IPS DF 19.7 (cell line): ENCODE results near the gene ASS1.
"Not testable (repeated sequence)": the region's sequence is repeated elsewhere in the genome, so short reads cannot be mapped to it uniquely, and the experiment has no call there.

Source experiments
- DNase-seq: peaks from one replicate; pipeline ENCODE4 v3.0.0-alpha.2; 2013; ENCODE audit warnings: low read depth, low spot score

ASS1 gene

DNA sequence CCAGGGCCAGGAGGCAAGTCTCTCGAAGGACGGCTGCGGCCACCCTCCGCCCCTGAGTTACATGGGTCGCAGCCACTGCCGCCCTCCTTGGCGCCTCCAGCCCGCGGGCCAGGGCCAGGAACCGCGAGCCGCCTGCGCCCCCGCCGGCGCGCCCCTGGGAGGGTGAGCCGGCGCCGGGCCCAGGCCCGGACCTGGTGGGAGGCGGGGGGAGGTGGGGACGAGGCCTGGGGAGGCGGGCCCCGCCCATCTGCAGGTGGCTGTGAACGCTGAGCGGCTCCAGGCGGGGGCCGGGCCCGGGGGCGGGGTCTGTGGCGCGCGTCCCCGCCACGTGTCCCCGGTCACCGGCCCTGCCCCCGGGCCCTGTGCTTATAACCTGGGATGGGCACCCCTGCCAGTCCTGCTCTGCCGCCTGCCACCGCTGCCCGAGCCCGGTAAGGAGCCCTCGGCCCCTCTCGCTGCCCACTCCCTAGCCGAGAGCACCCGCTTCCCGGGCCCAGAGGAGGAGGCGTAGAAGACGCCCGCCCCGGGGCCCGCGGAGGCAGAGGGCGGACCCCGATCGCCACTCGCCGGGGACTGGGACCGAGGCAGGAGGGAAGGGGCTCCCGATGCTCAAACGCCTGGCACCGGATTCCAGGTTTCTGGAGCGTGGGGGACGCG is at the start of gene ASS1:
Gene ASS1 (plus strand): TSS at position 397 of the 657 bp plus-strand sequence. CDS start 7,268 bp downstream, outside the sequence.
- DNase-seq: no peak

DNA sequence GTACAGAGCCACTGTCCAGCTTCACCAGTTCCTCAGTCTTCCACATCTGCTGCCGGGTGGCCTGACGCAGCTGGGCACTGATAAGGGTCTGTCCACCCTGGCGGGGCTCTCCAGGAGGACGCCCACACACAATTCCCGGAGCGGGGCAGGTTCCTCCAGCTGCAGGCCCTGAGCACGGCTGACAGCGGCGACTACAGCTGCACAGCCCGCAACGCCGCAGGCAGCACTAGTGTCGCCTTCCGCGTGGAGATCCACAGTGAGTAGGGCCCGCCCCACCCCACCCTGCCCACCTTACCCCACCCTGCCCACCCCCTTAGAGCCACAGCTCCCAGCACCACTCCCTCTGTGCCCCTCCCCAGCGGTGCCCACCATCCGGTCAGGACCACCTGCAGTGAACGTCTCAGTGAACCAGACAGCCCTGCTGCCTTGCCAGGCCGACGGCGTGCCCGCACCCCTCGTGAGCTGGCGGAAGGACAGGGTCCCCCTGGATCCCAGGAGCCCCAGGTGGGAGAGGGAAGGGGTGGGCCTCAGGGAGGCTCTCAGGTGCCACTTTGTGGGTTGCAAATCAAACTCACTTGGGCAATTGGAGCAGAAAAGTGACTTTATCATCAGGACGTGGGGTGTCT is 48.8 kb upstream of the ASS1 start:
- no peak for DNase-seq

DNA sequence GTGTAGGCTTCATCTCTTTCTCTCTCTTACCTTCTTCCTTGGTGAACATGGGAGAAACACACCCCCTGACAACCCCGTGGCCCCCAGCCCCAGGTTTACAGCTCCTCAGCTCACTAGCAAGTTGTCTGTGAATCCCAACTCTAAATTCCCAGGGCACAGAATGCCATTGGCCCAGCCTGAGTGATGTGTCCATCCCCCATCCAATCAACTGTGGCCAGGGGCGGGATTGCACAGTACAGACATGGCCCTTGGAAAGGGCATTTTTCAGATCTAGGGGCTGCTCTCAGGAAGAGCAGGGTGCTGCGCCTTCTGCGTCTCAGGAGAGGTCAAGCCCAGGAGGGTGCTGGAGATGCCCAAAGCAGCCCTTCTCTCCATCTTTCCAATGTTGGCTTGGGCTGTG is 48.2 kb upstream of the ASS1 start:
- DNase-seq: no peak

DNA sequence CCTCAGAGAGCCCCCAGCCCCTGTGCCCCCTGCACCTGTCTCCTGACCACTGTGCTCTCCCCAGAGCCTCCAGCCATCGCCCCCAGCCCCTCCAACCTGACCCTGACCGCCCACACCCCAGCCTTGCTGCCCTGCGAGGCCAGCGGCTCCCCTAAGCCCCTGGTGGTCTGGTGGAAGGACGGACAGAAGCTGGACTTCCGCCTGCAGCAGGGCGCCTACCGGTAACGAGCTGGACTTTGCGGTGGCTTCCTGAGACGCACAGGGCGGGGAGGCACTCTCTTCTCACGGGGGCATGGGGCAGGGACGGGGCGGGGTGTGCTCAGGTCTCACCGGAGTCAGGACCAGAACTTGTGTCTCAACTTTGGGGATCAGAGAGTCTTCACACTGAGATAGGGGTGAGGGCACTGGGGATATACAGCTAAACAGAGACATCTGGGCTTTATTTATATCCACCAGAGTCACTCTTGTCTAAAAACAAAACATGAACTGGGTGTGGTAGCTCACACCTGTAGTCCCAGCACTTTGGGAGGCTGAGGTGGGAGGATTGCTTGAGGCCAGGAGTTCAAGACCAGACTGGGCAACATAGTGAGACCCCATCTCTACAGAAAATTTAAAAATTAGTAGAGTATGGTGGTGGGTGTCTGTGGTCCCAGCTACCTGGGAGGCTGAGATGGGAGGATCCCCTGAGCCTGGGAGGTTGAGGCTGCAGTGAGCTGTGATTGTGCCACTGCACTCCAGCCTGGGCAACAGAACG is 46.1 kb upstream of the ASS1 start:
- no peak for DNase-seq

DNA sequence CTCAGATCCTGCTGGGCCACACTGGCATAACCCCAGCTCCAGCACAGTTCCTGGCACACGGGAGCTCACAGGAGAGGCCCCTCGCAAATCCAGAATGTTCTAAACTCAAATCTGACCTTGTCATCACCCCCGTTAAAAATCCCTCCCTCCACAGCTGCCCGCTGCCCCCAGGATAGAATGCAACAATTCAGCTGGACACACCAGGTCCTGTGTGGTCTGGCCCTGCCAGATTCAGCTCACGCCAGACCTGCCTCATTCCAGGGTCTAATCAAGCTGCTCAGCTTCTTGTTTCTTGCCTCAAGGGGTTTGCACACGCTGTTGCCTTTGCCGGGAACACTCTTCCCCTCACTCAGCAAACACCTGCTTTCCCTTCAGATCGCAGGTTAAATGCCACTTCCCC is 45.0 kb upstream of the ASS1 start:
- no peak for DNase-seq

DNA sequence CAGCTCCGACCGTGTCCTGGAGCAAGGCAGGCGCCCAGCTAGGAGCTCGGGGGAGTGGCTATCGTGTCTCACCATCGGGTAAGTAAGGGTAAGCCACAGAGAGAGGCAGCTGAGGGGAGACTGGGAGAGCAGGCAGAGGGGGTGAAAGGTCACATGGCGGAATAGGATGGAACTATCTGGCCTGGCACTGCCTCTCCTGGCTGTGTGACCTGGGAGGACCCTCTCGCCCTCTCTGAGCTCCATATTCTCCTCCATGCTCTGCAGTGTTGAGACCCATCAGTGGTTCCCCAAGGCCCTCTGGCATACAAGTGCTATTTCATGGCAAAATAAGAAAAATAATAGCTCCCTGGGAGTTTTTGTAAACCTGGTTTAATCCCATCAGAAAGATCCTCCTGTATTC is 43.9 kb upstream of the ASS1 start:
- no peak for DNase-seq

DNA sequence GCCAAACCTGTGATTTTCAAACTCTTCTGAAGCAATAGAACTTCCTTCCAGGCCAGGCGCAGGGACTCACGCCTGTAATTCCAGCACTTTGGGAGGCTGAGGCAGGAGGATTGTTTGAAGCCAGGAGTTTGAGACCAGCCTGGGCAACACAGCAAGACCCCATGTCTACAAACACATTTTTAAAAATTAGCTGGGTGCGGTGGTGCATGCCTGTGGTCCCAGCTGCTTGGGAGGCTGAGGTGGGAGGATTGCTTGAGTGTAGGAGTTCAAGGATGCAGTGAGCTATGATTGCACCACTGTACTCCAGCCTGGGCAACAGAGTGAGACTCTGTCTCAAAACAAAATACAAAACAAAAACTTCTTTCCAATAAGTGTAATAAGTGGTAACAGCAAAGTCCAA is 43.0 kb upstream of the ASS1 start:
- not testable (repeated sequence) for DNase-seq

DNA sequence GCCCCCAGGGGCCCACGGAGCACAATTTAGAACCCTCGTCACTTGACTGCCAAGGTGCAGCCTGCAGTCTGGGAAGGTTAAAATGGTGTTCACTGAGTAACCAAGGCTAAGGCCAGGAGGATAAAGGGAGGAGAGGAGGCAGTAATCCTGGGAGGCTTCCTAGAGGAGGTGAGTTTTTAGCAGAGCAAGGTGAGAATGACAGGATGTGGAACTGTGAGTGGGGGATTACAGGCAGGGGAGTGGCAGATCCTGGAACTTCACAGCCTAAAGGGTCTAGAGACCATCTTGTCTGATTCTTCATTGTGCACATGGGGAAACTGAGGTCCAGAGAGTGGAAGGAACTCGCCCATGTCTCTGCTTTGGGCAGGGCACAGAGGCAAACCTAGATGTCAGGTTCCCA is 42.5 kb upstream of the ASS1 start:
- DNase-seq: no peak

DNA sequence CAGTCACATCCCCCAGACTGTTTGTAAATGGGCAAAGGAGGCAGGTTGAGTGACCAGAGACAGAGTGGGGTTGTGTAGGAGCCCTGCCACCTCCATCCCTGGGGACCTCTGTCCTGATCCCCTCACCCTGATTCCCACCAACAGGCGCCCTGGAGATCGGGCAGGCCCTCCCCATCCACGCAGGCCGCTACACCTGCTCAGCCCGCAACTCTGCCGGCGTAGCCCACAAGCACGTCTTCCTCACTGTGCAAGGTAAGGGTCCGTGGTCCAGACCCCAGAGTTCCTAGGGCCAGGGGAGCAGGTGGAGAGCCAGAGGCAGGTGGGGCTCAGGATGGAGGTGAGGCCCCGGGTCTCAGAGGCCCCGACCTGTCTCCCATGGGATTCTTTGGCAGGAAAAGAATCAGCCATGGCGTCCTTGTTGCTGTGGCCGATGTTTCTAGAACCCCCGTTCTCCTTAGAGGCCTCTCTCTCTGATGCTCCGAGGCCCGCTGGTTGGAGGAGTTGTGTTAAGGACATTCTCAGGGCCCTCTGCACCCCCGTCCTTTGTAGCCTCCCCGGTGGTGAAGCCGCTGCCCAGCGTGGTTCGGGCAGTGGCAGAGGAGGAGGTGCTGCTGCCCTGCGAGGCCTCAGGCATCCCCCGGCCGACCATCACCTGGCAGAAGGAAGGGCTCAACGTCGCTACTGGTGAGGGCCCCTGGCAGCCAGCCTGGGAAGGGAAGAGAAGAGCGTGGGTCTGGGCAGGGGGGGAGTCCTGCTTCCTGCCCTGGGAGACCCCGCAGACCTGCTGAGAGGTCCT is 41.9 kb upstream of the ASS1 start:
- no peak for DNase-seq

DNA sequence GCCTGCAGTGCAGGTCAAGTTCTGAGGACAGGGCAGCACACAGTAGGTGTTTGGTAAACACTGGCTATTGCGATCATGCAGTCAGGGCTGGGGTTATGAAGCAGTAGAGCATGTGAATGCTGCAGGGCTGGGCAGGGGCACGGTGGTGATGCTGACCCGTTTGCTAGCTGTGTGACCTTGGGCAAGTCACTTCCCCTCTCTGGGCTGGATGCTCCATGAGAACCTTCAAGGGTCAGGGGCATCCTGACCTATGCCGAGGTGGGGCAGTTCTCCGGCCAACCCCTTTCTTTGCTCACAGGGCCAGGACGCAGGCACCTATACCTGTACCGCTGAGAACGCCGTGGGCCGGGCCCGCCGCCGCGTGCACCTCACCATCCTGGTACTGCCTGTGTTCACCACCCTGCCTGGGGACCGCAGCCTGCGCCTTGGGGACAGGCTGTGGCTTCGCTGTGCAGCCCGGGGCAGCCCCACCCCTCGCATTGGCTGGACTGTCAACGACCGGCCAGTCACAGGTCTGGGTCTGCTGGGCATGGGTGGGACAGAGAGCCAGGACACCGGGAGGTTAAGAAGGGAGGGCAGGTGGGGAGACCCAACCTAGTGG is 39.0 kb upstream of the ASS1 start:
- DNase-seq: no peak

DNA sequence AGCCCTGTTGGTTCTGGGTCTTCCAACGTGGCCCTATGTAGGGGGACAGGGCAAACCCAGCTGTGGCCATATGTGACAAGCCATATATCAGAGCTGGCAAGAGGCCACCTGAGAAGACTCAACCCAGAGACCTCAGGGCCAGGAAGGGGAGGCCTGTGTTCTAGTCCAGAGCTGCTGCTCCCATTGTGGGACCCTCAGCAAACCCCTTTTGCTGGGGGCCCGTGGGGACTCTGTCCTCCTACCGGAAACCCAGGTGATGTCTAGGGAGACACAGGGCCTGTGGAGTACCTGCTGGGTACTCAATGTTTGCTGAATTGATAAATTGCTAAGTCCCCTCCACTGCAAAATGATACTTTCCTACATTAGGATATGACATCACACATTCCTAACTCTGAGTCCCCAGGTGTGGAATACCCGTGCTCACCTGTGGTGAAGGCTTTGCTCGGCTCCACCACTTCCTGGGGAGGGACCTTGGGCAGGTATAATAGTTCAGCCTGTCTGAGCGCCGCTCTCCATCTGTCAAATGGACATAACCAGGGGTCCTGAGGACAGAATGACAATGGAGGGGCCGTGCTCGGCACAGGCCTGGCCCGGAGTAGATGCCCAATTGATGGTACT is 38.4 kb upstream of the ASS1 start:
- DNase-seq: no peak

DNA sequence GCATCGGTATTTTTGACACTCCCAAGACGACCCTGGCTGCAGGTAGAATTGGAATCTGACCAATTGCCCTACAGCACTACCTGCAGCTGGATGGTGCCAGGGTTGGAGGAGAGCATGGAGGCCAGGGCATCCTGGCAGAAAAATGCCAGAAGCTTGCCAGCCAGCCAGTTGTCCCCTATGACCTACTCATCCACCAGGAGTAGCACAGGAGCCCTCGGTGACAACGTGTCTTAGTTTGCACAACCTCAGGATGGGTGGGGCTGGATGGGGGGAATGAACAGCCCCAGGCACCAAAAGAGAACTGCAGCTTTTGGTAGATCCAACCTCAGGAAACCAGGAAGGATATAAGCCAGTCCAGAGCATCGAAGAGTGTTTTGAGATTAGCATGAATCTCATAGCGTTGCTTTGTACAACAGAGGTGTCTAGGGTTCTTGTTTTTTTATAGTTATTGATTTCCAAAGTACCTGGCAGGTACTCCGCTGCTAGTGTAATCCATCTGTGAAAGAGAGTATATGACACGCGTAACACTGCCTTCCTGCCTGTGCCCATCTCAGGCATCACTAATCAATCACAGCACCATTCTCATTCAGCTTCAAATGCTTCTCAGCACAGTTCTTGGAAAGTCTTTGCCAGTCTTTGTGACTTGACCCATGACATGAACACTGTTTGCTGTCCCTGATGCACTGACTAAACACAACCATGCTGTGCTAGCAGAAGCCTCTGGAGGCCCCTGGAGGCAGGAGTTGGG is 36.7 kb upstream of the ASS1 start:
- no peak for DNase-seq

DNA sequence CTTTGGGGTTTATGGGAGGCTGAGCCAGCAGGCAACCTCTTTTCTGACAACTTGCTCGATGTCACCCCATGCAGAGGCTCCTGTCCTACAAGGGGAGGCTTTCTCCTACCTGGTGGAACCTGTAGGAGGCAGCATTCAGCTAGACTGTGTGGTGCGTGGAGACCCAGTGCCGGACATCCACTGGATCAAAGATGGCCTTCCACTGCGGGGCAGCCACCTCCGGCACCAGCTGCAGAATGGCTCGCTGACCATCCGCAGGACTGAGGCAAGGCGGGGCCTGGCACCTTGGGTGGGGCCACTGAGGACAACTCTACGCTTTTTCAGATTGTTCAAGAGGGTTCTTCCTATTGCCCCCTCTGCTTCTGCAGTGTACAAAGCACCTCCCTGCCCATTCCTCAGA is 36.1 kb upstream of the ASS1 start:
- no peak for DNase-seq

DNA sequence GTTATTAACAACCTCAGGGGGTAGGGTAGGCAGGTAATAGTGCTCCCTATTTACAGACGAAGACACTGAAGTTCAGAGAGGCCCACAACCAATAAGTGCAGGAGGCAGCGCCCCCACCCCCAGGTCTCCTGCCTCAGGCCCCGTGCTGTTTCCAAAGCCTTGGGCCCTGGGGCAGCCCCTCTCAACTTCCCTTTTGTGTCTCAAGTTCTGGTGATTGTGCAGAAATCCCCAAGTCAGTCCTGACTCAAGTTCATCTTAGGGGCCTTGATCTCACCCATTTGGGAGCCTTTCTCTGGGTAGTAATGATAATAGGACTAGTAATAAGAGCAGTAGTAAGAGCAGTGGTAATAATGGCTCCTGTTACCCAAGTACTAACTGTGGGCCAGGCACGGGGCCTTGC is 35.5 kb upstream of the ASS1 start:
- no peak for DNase-seq

DNA sequence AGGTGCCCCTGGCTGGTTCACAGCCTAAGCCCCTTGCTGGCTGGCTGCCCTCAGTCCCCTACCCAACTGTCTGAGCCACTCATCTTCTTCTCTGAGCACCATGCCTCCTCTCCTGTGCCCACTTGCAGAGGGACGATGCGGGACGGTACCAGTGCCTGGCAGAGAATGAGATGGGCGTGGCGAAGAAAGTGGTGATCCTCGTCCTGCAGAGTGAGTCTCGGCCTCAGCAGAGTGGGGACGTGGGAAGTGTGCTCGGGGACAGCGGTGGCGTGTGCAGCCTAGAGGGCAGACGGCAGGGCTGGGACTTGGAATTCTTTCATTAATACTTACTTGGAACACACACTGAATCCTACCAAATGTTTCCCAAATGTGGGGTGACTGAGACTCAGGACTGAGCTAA is 34.3 kb upstream of the ASS1 start:
- no peak for DNase-seq

DNA sequence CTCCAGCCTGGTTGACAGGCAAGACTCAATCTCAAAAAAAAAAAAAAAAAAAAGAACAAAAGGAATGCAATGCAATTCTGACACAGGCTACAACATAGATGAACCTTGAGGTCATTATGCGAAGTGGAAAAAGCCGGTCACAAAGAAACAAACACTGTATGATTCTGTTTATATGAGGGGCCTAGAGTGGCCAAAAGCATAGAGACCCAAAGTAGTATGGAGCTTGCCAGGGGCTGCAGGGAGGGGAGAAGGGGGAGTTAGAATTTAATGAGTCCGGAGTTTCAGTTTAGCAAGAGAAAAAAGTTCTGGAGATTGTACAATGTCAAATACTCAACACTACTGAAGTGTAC is 33.2 kb upstream of the ASS1 start:
- DNase-seq: no peak

DNA sequence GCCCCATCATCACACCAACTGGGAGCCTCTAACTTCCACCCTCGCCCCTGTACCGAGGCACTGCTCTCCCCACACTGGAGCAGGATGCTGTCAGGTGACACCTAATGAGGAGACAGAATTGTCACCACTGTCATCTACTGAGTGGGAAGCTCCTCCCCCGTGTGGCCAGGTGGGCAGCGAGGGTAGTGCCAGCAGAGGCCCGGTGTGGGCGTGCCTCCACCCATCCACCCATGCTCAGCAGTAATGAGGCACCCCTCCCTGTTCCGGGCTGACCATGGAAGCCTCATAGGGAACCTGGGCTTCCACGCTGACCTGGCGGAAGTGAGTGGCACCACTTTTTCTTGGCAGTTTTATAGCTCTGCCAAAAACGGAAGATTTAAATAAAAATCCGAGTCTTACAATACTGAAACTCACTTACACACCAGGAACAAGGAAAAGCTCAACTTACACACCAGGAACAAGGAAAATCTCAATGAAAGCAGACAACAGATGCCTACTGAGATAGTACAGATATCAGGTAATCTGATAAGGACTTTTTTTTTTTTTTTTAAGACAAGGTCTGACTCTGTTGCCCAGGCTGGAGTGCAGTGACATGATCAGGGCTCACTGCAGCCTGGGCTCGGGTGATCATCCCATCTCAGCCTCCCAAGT is 30.6 kb upstream of the ASS1 start:
- no peak for DNase-seq

DNA sequence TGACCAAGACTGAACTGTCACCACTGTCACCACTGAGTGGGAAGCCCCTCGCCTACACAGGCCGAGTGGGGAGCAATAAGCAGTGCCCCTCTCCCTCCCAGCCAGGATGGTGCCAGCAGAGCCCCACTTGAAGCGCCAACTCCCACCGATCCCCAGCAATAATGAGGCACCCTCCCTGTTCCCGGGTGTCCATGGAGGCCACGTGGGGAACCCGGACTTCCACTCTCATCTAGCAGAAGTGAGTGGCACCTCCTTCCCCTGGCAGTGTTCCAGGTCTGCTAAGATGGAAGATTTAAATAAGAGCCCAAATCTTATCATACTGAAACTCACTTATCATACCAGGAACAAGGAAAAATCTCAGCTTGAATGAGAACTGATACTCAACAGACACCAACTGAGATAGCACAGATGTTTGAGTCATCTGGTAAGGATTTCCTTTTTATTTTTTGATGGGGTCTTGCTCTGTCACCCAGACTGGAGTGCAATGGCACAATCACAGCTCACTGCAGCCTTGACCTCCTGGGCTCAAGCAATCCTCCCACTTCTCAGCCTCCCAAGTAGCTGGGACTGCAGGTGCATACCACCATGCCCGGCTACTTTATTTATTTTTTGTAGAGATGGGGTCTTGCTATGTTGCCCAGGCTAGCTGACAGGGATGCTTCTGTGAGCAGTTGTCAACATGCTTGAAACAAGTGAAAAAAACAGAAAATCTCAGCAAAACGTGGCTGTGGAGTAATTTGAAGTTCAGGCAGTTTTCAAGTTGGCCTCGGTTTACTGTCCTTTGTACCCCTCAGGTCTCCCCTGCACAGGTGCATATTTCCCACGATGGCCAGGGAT is 29.6 kb upstream of the ASS1 start:
- no peak for DNase-seq

DNA sequence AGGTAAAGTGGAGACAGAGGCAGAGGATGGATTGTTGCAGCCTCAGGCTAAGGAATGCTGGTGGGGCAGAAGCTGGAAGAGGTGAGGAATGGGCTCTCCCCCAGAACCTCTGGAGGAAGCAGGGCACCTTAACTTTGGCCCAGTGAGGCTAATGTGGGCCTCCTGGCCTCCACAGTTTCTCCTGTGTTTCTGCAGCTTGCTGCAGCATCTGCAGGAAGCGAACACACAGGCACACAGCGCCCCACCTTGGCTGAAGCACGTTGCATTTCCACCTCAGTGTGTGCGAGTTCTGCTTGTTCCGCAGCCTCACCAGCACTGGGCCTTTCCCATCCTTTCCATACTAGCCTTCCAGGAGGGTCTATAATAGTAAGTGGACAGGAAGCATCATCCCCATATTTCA is 27.2 kb upstream of the ASS1 start:
- no peak for DNase-seq
